ENCODE data around the gene ARSA.
"Not testable (repeated sequence)": the region's sequence is repeated elsewhere in the genome, so short reads cannot be mapped to it uniquely, and the experiment has no call there.

The ARSA gene

GRCh38 chr22:50670513-50670912 lies 42.6 kb upstream of the ARSA start:
- ChIA-PET CTCF (interaction anchor here (1.1 to 5.3 kb wide), 5 partner anchors 16 to 49 kb away, joined by 3 to 33 read pairs (median 6); no protein-coding TSS in a partner anchor), POLR2A (interaction anchor here (0.6 kb wide), 1 partner anchor 29 kb away, joined by 4 read pairs; no protein-coding TSS in a partner anchor)
- H3K4me1 ChIP-seq (ENCODE audit: control extremely low read depth in 1 of 4, control insufficient read depth in 4 of 4, insufficient read depth in 4 of 4, low read length in 3 of 4), result peaks cover 0 to 45% (median 32%) of the 10 kb centered on the region in 4 experiments
- no peaks in the 10 kb centered on the region for H3K27me3 ChIP-seq (replicated peaks in 2 of 5; ENCODE audit: control insufficient read depth in 4 of 5, insufficient read depth in 5 of 5, low read length in 4 of 5)
- H3K9me3 ChIP-seq (ENCODE audit: control extremely low read depth in 1 of 5, control insufficient read depth in 4 of 5, insufficient read depth in 2 of 5, low read depth in 1 of 5, low read length in 4 of 5), result no peaks in the 10 kb centered on the region
- H3K27ac ChIP-seq (ENCODE audit: insufficient read depth in 1 of 2, low read depth in 1 of 2, low read length in 2 of 2, poor library complexity in 1 of 2, severe bottlenecking in 2 of 2), result no peak overlapping the region
- peaks cover under 1 to 5% (median 1%) of the 10 kb centered on the region in 4 experiments for H3K36me3 ChIP-seq (ENCODE audit: control insufficient read depth in 4 of 4, insufficient read depth in 4 of 4, low read length in 3 of 4)
- 76% methylated on average over 2 of the region's 4 CpGs for WGBS (ENCODE audit: insufficient coverage)
- DNase-seq, result no peak
- no peak overlapping the region for H3K4me3 ChIP-seq (ENCODE audit: control insufficient read depth in 1 of 7, extremely low read depth in 1 of 7, insufficient read depth in 4 of 7, low read depth in 2 of 7, low read length in 6 of 7)

- Histone ChIP-seq H3K36me3 (ENCODE audit: control insufficient read depth in 4 of 4, insufficient read depth in 4 of 4, low read length in 3 of 4) (no peaks in the 10 kb centered on the region), H3K9me3 (ENCODE audit: control extremely low read depth in 1 of 5, control insufficient read depth in 4 of 5, insufficient read depth in 2 of 5, low read depth in 1 of 5, low read length in 4 of 5) (no peaks in the 10 kb centered on the region), H3K27me3 (replicated peaks in 2 of 5; ENCODE audit: control insufficient read depth in 4 of 5, insufficient read depth in 5 of 5, low read length in 4 of 5) (no peaks in the 10 kb centered on the region), H3K4me3 (ENCODE audit: control insufficient read depth in 1 of 7, extremely low read depth in 1 of 7, insufficient read depth in 4 of 7, low read depth in 2 of 7, low read length in 6 of 7) (no peak overlapping the region), H3K4me1 (ENCODE audit: control extremely low read depth in 1 of 4, control insufficient read depth in 4 of 4, insufficient read depth in 4 of 4, low read length in 3 of 4) (peaks cover 0 to 12% (median 4%) of the 10 kb centered on the region in 4 experiments), H3K27ac (ENCODE audit: insufficient read depth in 1 of 2, low read depth in 1 of 2, low read length in 2 of 2, poor library complexity in 1 of 2, severe bottlenecking in 2 of 2) (no peak overlapping the region)
- WGBS (ENCODE audit: insufficient coverage), result 78% methylated on average over 2 of the region's 2 CpGs
- CTCF ChIA-PET, result interaction anchor here (0.9 to 5.3 kb wide), 4 partner anchors 19 to 31 kb away, joined by 3 to 33 read pairs (median 4); no protein-coding TSS in a partner anchor
- DNase-seq, result no peak
- POLR2A ChIA-PET, result no interaction called here
These were observed 37.8 kb upstream of the ARSA start for GRCh38 chr22:50665738-50666137.

GRCh38 chr22:50665212-50665611 lies 37.3 kb upstream of the ARSA start:
- H3K27me3 ChIP-seq (replicated peaks in 2 of 5; ENCODE audit: control insufficient read depth in 4 of 5, insufficient read depth in 5 of 5, low read length in 4 of 5), result no peaks in the 10 kb centered on the region
- CTCF ChIA-PET, result interaction anchor here (0.9 to 5.3 kb wide), 2 partner anchors 24 to 31 kb away, joined by 3 to 33 read pairs; no protein-coding TSS in a partner anchor
- POLR2A ChIA-PET, result interaction anchor here (1.0 kb wide), 1 partner anchor 10 kb away, joined by 3 read pairs; no protein-coding TSS in a partner anchor
- WGBS (ENCODE audit: insufficient coverage), result 99% methylated on average over 10 of the region's 12 CpGs
- H3K4me1 ChIP-seq (ENCODE audit: control extremely low read depth in 1 of 4, control insufficient read depth in 4 of 4, insufficient read depth in 4 of 4, low read length in 3 of 4), result peaks cover 0 to 7% (median 0%) of the 10 kb centered on the region in 4 experiments
- H3K4me3 ChIP-seq (ENCODE audit: control insufficient read depth in 1 of 7, extremely low read depth in 1 of 7, insufficient read depth in 4 of 7, low read depth in 2 of 7, low read length in 6 of 7), result no peak overlapping the region
- no peak for DNase-seq
- no peak overlapping the region for H3K27ac ChIP-seq (ENCODE audit: insufficient read depth in 1 of 2, low read depth in 1 of 2, low read length in 2 of 2, poor library complexity in 1 of 2, severe bottlenecking in 2 of 2)
- peaks cover 0 to 1% (median 0%) of the 10 kb centered on the region in 5 experiments for H3K9me3 ChIP-seq (ENCODE audit: control extremely low read depth in 1 of 5, control insufficient read depth in 4 of 5, insufficient read depth in 2 of 5, low read depth in 1 of 5, low read length in 4 of 5)
- no peaks in the 10 kb centered on the region for H3K36me3 ChIP-seq (ENCODE audit: control insufficient read depth in 4 of 4, insufficient read depth in 4 of 4, low read length in 3 of 4)

- no peaks in the 10 kb centered on the region for H3K36me3 ChIP-seq (ENCODE audit: control insufficient read depth in 4 of 4, insufficient read depth in 4 of 4, low read length in 3 of 4)
- ChIA-PET POLR2A (no interaction called here), CTCF (interaction anchor here (1.8 kb wide), 1 partner anchor 19 kb away, joined by 6 read pairs; no protein-coding TSS in a partner anchor)
- no peak for DNase-seq
- no peak overlapping the region for H3K4me3 ChIP-seq (ENCODE audit: control insufficient read depth in 1 of 7, extremely low read depth in 1 of 7, insufficient read depth in 4 of 7, low read depth in 2 of 7, low read length in 6 of 7)
- no peak overlapping the region for H3K27ac ChIP-seq (ENCODE audit: insufficient read depth in 1 of 2, low read depth in 1 of 2, low read length in 2 of 2, poor library complexity in 1 of 2, severe bottlenecking in 2 of 2)
- peaks cover 0 to 16% (median 2%) of the 10 kb centered on the region in 4 experiments for H3K4me1 ChIP-seq (ENCODE audit: control extremely low read depth in 1 of 4, control insufficient read depth in 4 of 4, insufficient read depth in 4 of 4, low read length in 3 of 4)
- H3K27me3 ChIP-seq (replicated peaks in 2 of 5; ENCODE audit: control insufficient read depth in 4 of 5, insufficient read depth in 5 of 5, low read length in 4 of 5), result no peaks in the 10 kb centered on the region
- H3K9me3 ChIP-seq (ENCODE audit: control extremely low read depth in 1 of 5, control insufficient read depth in 4 of 5, insufficient read depth in 2 of 5, low read depth in 1 of 5, low read length in 4 of 5), result peaks cover 0 to 1% (median 0%) of the 10 kb centered on the region in 5 experiments
These were observed 32.4 kb upstream of the ARSA start for GRCh38 chr22:50660306-50660705.

GRCh38 chr22:50659711-50660110 lies 31.8 kb upstream of the ARSA start:
- H3K27me3 ChIP-seq (replicated peaks in 2 of 5; ENCODE audit: control insufficient read depth in 4 of 5, insufficient read depth in 5 of 5, low read length in 4 of 5); H3K36me3 ChIP-seq (ENCODE audit: control insufficient read depth in 4 of 4, insufficient read depth in 4 of 4, low read length in 3 of 4); DNase-seq; H3K27ac ChIP-seq (ENCODE audit: insufficient read depth in 1 of 2, low read depth in 1 of 2, low read length in 2 of 2, poor library complexity in 1 of 2, severe bottlenecking in 2 of 2); H3K4me3 ChIP-seq (ENCODE audit: control insufficient read depth in 1 of 7, extremely low read depth in 1 of 7, insufficient read depth in 4 of 7, low read depth in 2 of 7, low read length in 6 of 7); POLR2A ChIA-PET; H3K9me3 ChIP-seq (ENCODE audit: control extremely low read depth in 1 of 5, control insufficient read depth in 4 of 5, insufficient read depth in 2 of 5, low read depth in 1 of 5, low read length in 4 of 5): not testable (repeated sequence)
- peaks cover 0 to 16% (median 2%) of the 10 kb centered on the region in 4 experiments for H3K4me1 ChIP-seq (ENCODE audit: control extremely low read depth in 1 of 4, control insufficient read depth in 4 of 4, insufficient read depth in 4 of 4, low read length in 3 of 4)
- CTCF ChIA-PET, result interaction anchor here (0.7 kb wide), 1 partner anchor 38 kb away, joined by 3 read pairs; no protein-coding TSS in a partner anchor
- 96% methylated on average over 4 of the region's 7 CpGs for WGBS (ENCODE audit: insufficient coverage)

GRCh38 chr22:50657925-50658324 lies 30.0 kb upstream of the ARSA start:
- ChIA-PET POLR2A (no interaction called here), CTCF (interaction anchor here (1.6 kb wide), 1 partner anchor 16 kb away, joined by 8 read pairs; no protein-coding TSS in a partner anchor)
- no CpG with 5 or more reads among the region's 4 CpGs for WGBS (ENCODE audit: insufficient coverage)
- Histone ChIP-seq H3K4me1 (ENCODE audit: control extremely low read depth in 1 of 4, control insufficient read depth in 4 of 4, insufficient read depth in 4 of 4, low read length in 3 of 4) (peaks cover 0 to 16% (median 2%) of the 10 kb centered on the region in 4 experiments), H3K27ac (ENCODE audit: insufficient read depth in 1 of 2, low read depth in 1 of 2, low read length in 2 of 2, poor library complexity in 1 of 2, severe bottlenecking in 2 of 2) (no peak overlapping the region), H3K36me3 (ENCODE audit: control insufficient read depth in 4 of 4, insufficient read depth in 4 of 4, low read length in 3 of 4) (no peaks in the 10 kb centered on the region), H3K4me3 (ENCODE audit: control insufficient read depth in 1 of 7, extremely low read depth in 1 of 7, insufficient read depth in 4 of 7, low read depth in 2 of 7, low read length in 6 of 7) (no peak overlapping the region), H3K27me3 (replicated peaks in 2 of 5; ENCODE audit: control insufficient read depth in 4 of 5, insufficient read depth in 5 of 5, low read length in 4 of 5) (no peaks in the 10 kb centered on the region), H3K9me3 (ENCODE audit: control extremely low read depth in 1 of 5, control insufficient read depth in 4 of 5, insufficient read depth in 2 of 5, low read depth in 1 of 5, low read length in 4 of 5) (peaks cover 0 to 1% (median 0%) of the 10 kb centered on the region in 5 experiments)
- DNase-seq, result peak in 2 of 3 donors; percentile 44 to 48
